GM23338 (cell line): ENCODE results near the gene KRT81. TPM values are rescaled to one million over a fixed set of nuclear protein-coding genes. Genes with fewer than 3 reads are reported as not detected.

ENCODE experiments used
- ATAC-seq: fragments of 200-7000 bp; cut with Tn5 transposase; 3 replicates; pipeline ENCODE4 v1.9.1; 2020
- DNase-seq: peaks from one replicate; pipeline ENCODE4 v3.0.0-alpha.2; 2015; ENCODE audit warnings: low spot score
- H2AFZ ChIP-seq: fragments of 200-600 bp; sonication (generic); 2 replicates; pipeline ENCODE4 v1.8.0; 2016; ENCODE audit warnings: antibody characterized with exemption, mild to moderate bottlenecking, moderate library complexity
- H3F3A ChIP-seq: fragments of 200-600 bp; sonication (generic); replicated peaks from 2 replicates; pipeline ENCODE4 v1.8.0; 2017; ENCODE audit warnings: antibody characterized with exemption, mixed run types, low read depth
- H3K27ac ChIP-seq: fragments of 200-600 bp; sonication (generic); 2 replicates; pipeline ENCODE4 v1.6.1; 2016; ENCODE audit warnings: low read depth
- H3K27me3 ChIP-seq: fragments of 200-600 bp; sonication (generic); 2 replicates; pipeline ENCODE4 v1.8.0; 2016; ENCODE audit warnings: mild to moderate bottlenecking, mixed run types, moderate library complexity; ENCODE audit not compliant: insufficient read depth
- H3K36me3 ChIP-seq: fragments of 200-600 bp; sonication (generic); 2 replicates; pipeline ENCODE4 v1.8.0; 2016; ENCODE audit warnings: mild to moderate bottlenecking; ENCODE audit not compliant: insufficient read depth
- H3K4me1 ChIP-seq: fragments of 200-600 bp; sonication (generic); 2 replicates; pipeline ENCODE4 v1.8.0; 2016; ENCODE audit warnings: mild to moderate bottlenecking, moderate library complexity; ENCODE audit not compliant: insufficient read depth
- H3K4me2 ChIP-seq: fragments of 200-600 bp; sonication (generic); 2 replicates; pipeline ENCODE4 v1.7.1; 2017; ENCODE audit warnings: mixed run types
- H3K4me3 ChIP-seq: fragments of 200-600 bp; sonication (generic); 2 replicates; pipeline ENCODE4 v1.6.1; 2016; ENCODE audit warnings: mixed run types
- H3K79me2 ChIP-seq: fragments of 200-600 bp; sonication (generic); replicated peaks from 2 replicates; pipeline ENCODE4 v1.8.0; 2017; ENCODE audit warnings: mild to moderate bottlenecking; ENCODE audit not compliant: insufficient read depth
- H3K9me2 ChIP-seq: fragments of 200-600 bp; sonication (generic); 2 replicates; pipeline ENCODE4 v1.8.0; 2017; ENCODE audit not compliant: insufficient read depth
- H4K20me1 ChIP-seq: fragments of 200-600 bp; sonication (generic); replicated peaks from 2 replicates; pipeline ENCODE4 v1.8.0; 2017; ENCODE audit warnings: mild to moderate bottlenecking; ENCODE audit not compliant: insufficient read depth
- H3K27ac Mint-ChIP-seq: 2 replicates; pipeline ENCODE4 v1.8.0; 2020; ENCODE audit warnings: inconsistent platforms, mild to moderate bottlenecking, moderate library complexity, mixed read lengths
- H3K27me3 Mint-ChIP-seq: 3 replicates; pipeline ENCODE4 v1.8.0; 2022; ENCODE audit warnings: low read depth, mild to moderate bottlenecking, moderate library complexity, mixed read lengths, inconsistent platforms; ENCODE audit not compliant: insufficient read depth, poor library complexity
- H3K36me3 Mint-ChIP-seq: 3 replicates; pipeline ENCODE4 v1.8.0; 2021; ENCODE audit warnings: low read depth, mild to moderate bottlenecking, inconsistent platforms, moderate library complexity, mixed read lengths
- H3K4me1 Mint-ChIP-seq: 3 replicates; pipeline ENCODE4 v1.8.0; 2020; ENCODE audit warnings: mild to moderate bottlenecking, inconsistent platforms, mixed read lengths
- H3K4me3 Mint-ChIP-seq: 3 replicates; pipeline ENCODE4 v1.8.0; 2021; ENCODE audit warnings: moderate library complexity, mild to moderate bottlenecking, inconsistent platforms, mixed read lengths
- H3K9me3 Mint-ChIP-seq: 3 replicates; pipeline ENCODE4 v1.8.0; 2020; ENCODE audit warnings: moderate library complexity, mild to moderate bottlenecking, inconsistent platforms, mixed read lengths
- CREB1 ChIP-seq: fragments of 250-450 bp; sonication (Bioruptor Pico); IDR thresholded peaks from 2 replicates; pipeline ENCODE4 v1.5.0; 2020; ENCODE audit warnings: low read depth, mild to moderate bottlenecking, moderate library complexity
- EZH2phosphoT487 ChIP-seq: fragments of 200-600 bp; sonication (generic); IDR thresholded peaks from one replicate; pipeline ENCODE4 v1.8.1; 2018; ENCODE audit warnings: antibody characterized with exemption; ENCODE audit not compliant: unreplicated experiment
- POLR2AphosphoS5 ChIP-seq: IDR thresholded peaks from 2 replicates; pipeline ENCODE4 v1.6.1; 2016; ENCODE audit warnings: antibody characterized with exemption, low read depth
- ZNF114 ChIP-seq: fragments of 250-450 bp; sonication (Bioruptor Pico); IDR thresholded peaks from 2 replicates; pipeline ENCODE4 v1.5.0; 2020; ENCODE audit warnings: mild to moderate bottlenecking, moderate library complexity
- ZNF462 ChIP-seq: fragments of 250-450 bp; sonication (Bioruptor Pico); IDR thresholded peaks from 2 replicates; pipeline ENCODE4 v1.5.0; 2020; ENCODE audit warnings: mild to moderate bottlenecking, moderate library complexity
- polyA plus RNA-seq: library from polyadenylated mRNA; unstranded; fragments of >200 nt; fragmentation: Nextera tagmentation; extraction: Ambion mirVana; gene quantifications from 2 replicates; pipeline ENCODE4 v1.2.1, GENCODE V29; 2016
- total RNA-seq: library from RNA; depleted of rRNA; stranded (reverse); fragments of >200 nt; shearing (Covaris generic); gene quantifications from 2 replicates; pipeline ENCODE4 v1.2.3, GENCODE V29; 2014
- TF ChIP-seq, protein P1 (sequence below): IDR thresholded peaks from 2 replicates; pipeline ENCODE4 v1.6.1; 2016; ENCODE audit warnings: antibody characterized with exemption

The KRT81 gene
- total and polyA plus RNA-seq, 2 experiments from 2014 or later: not detected

- TF ChIP-seq ZNF462 (CRISPR knock-in tag) (no peak), CREB1 (CRISPR knock-in tag) (no peak)
- TF ChIP-seq, protein P1, sequence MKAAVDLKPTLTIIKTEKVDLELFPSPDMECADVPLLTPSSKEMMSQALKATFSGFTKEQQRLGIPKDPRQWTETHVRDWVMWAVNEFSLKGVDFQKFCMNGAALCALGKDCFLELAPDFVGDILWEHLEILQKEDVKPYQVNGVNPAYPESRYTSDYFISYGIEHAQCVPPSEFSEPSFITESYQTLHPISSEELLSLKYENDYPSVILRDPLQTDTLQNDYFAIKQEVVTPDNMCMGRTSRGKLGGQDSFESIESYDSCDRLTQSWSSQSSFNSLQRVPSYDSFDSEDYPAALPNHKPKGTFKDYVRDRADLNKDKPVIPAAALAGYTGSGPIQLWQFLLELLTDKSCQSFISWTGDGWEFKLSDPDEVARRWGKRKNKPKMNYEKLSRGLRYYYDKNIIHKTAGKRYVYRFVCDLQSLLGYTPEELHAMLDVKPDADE: no peak
These were observed 30.8 kb downstream of the KRT81 start (continued) for GRCh38 chr12:52260361-52261207.

DNA sequence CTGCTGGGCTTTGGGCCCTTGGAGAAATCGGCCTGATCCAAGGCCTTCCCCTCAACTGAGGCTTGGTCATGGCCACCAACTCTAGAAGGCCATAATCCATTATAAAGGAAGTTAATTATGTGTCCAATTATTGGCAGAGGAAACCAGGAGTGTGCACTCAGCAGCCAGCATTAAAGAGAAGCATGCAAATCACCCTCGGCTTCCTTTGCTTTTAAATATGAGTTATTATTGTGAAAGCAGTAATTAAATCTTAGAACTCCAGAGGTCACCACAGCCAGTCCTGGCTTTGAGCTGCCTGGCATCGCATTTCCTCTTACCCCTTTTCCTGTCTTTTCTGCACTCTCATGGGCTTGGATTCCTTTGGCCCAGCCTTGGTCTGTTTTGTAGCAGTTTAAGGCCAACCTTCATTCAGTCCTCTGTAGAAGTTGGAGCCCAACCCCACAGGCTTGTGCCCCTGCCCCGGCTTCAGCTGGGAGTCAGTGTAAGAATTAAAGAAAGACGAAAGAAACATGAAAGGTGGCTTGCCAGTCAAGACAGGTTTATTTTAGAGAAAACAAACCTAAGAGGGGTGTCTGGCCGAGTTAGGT lies 31.6 kb downstream of the KRT81 start:
- Histone ChIP-seq H3K79me2 (no peaks in the 10 kb centered on the region), H4K20me1 (no peaks in the 10 kb centered on the region; the same call in 1 of the 2 replicates), H3K4me1 (no peaks in the 10 kb centered on the region), H3K27me3 (peaks cover 49% of the 10 kb centered on the region), H3F3A (no peaks in the 10 kb centered on the region), H3K27ac (no peak overlapping the region), H2AFZ (no peak overlapping the region), H3K9me2 (no peaks in the 10 kb centered on the region; the same call in 1 of the 2 replicates), H3K4me2 (no peak overlapping the region), H3K36me3 (no peaks in the 10 kb centered on the region), H3K4me3 (no peak overlapping the region)
- no peak overlapping the region for H3K4me3 Mint-ChIP-seq
- peaks cover 4% of the 10 kb centered on the region; the same call in 1 of the 3 replicates for H3K36me3 Mint-ChIP-seq
- no peak overlapping the region for H3K27ac Mint-ChIP-seq
- ATAC-seq (no peak), DNase-seq (no peak)
- H3K9me3 Mint-ChIP-seq: peaks cover 36% of the 10 kb centered on the region
- peaks cover 7% of the 10 kb centered on the region for H3K4me1 Mint-ChIP-seq
- H3K27me3 Mint-ChIP-seq: peaks cover 47% of the 10 kb centered on the region
- TF ChIP-seq ZNF114: no peak
- no peak for TF ChIP-seq EZH2phosphoT487
- no peak for TF ChIP-seq ZNF462 (CRISPR knock-in tag)
- no peak for TF ChIP-seq CREB1 (CRISPR knock-in tag)
- TF ChIP-seq POLR2AphosphoS5: no peak
